CD4-positive, alpha-beta T cell (primary cell): ENCODE results near the gene DMKN. TPM values are rescaled to one million over a fixed set of nuclear protein-coding genes. Genes with fewer than 3 reads are reported as not detected.

Experiments
- ATAC-seq: fragments of 200-7000 bp; cut with Tn5 transposase; one replicate; pipeline ENCODE4 v1.10.0; 2022; ENCODE audit warnings: mild to moderate bottlenecking; ENCODE audit not compliant: poor library complexity
- CTCF ChIA-PET: fragments of 350-600 bp; sonication (Branson Sonifier 250); formaldehyde crosslinking; loops from one replicate; lab custom pipeline; 2021; ENCODE audit warnings: antibody characterized with exemption, inconsistent platforms; lab: Charles Lee
- POLR2A ChIA-PET: fragments of 350-600 bp; sonication (Branson Sonifier 250); formaldehyde crosslinking; loops from one replicate; lab custom pipeline; 2021; ENCODE audit warnings: antibody characterized with exemption, inconsistent platforms; lab: Charles Lee
- DNase-seq, 14 experiments: peaks; one replicate each; pipeline ENCODE4 v3.0.0-alpha.2; 2013 to 2020; ENCODE audit warnings: mixed read lengths in 2 of 14
- H3K27ac ChIP-seq, 2 donors: one replicate each; pipeline versions ENCODE4 v1.5.1 to v1.7.0; 2013; ENCODE audit warnings: low read length in 2 of 2, low read depth in 1 of 2, mild to moderate bottlenecking in 1 of 2
- H3K27me3 ChIP-seq, 2 experiments: 1 replicate in 1 of 2; 2 replicates in 1 of 2; pipeline versions ENCODE4 v1.6.1 to v1.7.0; 2013; ENCODE audit warnings: low read length in 2 of 2, control low read depth in 1 of 2, mild to moderate bottlenecking in 1 of 2, moderate library complexity in 1 of 2; ENCODE audit not compliant: insufficient read depth in 2 of 2, control insufficient read depth in 1 of 2
- H3K36me3 ChIP-seq: one replicate; pipeline ENCODE4 v1.6.1; 2013; ENCODE audit warnings: low read length, control low read depth; ENCODE audit not compliant: insufficient read depth
- H3K4me1 ChIP-seq: one replicate; pipeline ENCODE4 v1.6.1; 2013; ENCODE audit warnings: low read length, control low read depth; ENCODE audit not compliant: insufficient read depth
- H3K4me3 ChIP-seq: one replicate; pipeline ENCODE4 v1.5.1; 2013; ENCODE audit warnings: mild to moderate bottlenecking, low read length, moderate library complexity
- H3K9me3 ChIP-seq, 2 experiments: 1 replicate in 1 of 2; 2 replicates in 1 of 2; pipeline versions ENCODE4 v1.6.1 to v1.7.0; 2013; ENCODE audit warnings: low read length in 2 of 2, mild to moderate bottlenecking in 2 of 2, control low read depth in 1 of 2, moderate library complexity in 1 of 2; ENCODE audit not compliant: control insufficient read depth in 1 of 2, insufficient read depth in 1 of 2
- H3K27ac Mint-ChIP-seq: one replicate; pipeline ENCODE4 v1.8.0; 2020; ENCODE audit warnings: mixed read lengths
- H3K27me3 Mint-ChIP-seq: one replicate; pipeline ENCODE4 v1.8.0; 2021; ENCODE audit warnings: mixed read lengths
- H3K36me3 Mint-ChIP-seq: one replicate; pipeline ENCODE4 v1.8.0; 2021; ENCODE audit warnings: low read depth, mixed read lengths
- H3K4me1 Mint-ChIP-seq: one replicate; pipeline ENCODE4 v1.8.0; 2021; ENCODE audit warnings: low read depth, mixed read lengths
- H3K4me3 Mint-ChIP-seq: one replicate; pipeline ENCODE4 v1.8.0; 2020; ENCODE audit warnings: mild to moderate bottlenecking, mixed read lengths
- H3K9me3 Mint-ChIP-seq: one replicate; pipeline ENCODE4 v1.8.0; 2020; ENCODE audit warnings: mixed read lengths
- intact Hi-C, 2 experiments: fragments of 100-400 bp; cut with DNase I in 1 of 2; cut with micrococcal nuclease in 1 of 2; formaldehyde crosslinking; loops; one replicate each; pipeline versions ENCODE4 v1.15.1 to v1.9.0; 2023 to 2025; cut with DNase I, micrococcal nuclease
- total RNA-seq, 174 experiments: library from RNA in 2 of 174; stranded (reverse) in 2 of 174; gene quantifications; one replicate each; pipeline ENCODE4 v1.2.3 and lab custom pipeline; 2021 to 2026
- TF ChIP-seq, protein P1 (sequence below): fragments of 200-600 bp; IDR thresholded peaks from one replicate; pipeline ENCODE4 v1.8.0; 2022; ENCODE audit warnings: antibody characterized with exemption, mild to moderate bottlenecking

DMKN gene
- total RNA-seq, 2 experiments from 2014 or later = not detected

DNA sequence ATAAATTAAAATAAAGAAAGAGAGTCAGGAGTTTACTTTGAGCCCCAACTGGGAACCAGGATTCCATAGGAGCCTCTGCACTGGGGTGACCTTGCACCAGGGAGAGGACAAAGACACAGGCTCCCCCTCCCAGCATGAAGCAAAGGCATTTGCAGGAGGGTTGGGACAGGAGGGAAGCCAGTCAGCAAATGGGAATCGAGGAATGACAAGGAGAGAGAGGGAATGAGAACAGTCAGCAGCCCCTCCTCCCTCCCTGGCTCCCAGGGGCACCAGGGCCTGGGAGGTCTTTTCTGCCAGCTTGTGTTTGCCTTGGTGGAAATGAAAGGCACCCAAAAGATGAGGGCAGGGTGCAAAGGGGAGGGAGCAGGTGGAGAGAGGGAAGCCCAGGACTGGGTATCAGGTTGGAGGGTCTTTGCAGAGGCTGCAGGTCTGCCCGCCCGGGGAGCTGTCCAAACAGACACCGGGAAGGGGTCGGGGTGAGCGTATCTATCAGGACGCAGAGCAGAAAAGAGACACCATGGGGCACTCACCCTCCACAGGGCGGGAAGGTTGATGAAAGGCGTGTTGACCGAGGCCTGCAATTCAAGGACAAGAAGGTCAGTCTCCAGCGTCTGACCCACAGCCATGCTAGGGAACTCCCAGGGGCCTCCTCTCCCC is 10.9 kb upstream of the DMKN start:
- Histone ChIP-seq H3K4me3 (no peak overlapping the region), H3K9me3 (peaks cover 0 to 7% of the 10 kb centered on the region in 2 experiments), H3K4me1 (no peaks in the 10 kb centered on the region), H3K27ac (no peak overlapping the region), H3K36me3 (no peaks in the 10 kb centered on the region), H3K27me3 (peaks cover 0 to 3% of the 10 kb centered on the region in 2 experiments)
- ATAC-seq = no peak
- Mint-ChIP-seq H3K36me3 (no peaks in the 10 kb centered on the region), H3K27ac (no peak overlapping the region), H3K9me3 (no peaks in the 10 kb centered on the region), H3K27me3 (peaks cover 28% of the 10 kb centered on the region), H3K4me1 (no peaks in the 10 kb centered on the region), H3K4me3 (no peak overlapping the region)
- CTCF ChIA-PET = no interaction called here
- intact Hi-C loops = no loop called here
- POLR2A ChIA-PET = no interaction called here
- no peak for DNase-seq
- TF ChIP-seq, protein P1, sequence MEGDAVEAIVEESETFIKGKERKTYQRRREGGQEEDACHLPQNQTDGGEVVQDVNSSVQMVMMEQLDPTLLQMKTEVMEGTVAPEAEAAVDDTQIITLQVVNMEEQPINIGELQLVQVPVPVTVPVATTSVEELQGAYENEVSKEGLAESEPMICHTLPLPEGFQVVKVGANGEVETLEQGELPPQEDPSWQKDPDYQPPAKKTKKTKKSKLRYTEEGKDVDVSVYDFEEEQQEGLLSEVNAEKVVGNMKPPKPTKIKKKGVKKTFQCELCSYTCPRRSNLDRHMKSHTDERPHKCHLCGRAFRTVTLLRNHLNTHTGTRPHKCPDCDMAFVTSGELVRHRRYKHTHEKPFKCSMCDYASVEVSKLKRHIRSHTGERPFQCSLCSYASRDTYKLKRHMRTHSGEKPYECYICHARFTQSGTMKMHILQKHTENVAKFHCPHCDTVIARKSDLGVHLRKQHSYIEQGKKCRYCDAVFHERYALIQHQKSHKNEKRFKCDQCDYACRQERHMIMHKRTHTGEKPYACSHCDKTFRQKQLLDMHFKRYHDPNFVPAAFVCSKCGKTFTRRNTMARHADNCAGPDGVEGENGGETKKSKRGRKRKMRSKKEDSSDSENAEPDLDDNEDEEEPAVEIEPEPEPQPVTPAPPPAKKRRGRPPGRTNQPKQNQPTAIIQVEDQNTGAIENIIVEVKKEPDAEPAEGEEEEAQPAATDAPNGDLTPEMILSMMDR = no peak

DNA sequence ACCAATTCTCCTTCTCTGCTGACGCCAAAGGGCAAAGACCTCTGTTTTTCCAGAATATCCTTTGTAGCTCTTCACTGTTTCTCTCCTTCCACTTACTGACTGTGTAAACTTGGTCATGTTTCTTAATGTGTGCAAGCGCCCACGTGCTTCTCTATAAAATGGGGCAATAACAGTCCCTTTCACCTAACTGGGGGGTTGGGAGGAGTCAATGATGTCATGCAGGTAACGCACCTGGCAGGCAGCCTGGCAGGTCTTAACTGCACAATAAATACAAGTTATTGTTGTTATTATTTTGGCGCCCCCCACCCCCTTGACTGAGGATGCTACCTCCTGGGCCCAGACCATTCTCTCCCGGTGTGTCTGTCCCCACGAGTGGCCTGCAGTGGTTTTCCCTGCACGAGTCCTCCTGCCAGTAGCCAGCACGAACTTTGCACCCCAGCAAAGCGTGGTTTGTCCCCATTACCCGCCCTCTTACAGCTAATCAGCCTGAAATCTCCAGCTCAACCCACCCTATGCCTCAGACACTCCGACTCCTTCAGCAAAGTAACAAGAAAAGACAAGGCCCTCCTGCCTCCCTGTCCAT is 9.4 kb upstream of the DMKN start:
- H3K27me3 Mint-ChIP-seq = peaks cover 21% of the 10 kb centered on the region
- TF ChIP-seq, protein P1 = no peak

DNA sequence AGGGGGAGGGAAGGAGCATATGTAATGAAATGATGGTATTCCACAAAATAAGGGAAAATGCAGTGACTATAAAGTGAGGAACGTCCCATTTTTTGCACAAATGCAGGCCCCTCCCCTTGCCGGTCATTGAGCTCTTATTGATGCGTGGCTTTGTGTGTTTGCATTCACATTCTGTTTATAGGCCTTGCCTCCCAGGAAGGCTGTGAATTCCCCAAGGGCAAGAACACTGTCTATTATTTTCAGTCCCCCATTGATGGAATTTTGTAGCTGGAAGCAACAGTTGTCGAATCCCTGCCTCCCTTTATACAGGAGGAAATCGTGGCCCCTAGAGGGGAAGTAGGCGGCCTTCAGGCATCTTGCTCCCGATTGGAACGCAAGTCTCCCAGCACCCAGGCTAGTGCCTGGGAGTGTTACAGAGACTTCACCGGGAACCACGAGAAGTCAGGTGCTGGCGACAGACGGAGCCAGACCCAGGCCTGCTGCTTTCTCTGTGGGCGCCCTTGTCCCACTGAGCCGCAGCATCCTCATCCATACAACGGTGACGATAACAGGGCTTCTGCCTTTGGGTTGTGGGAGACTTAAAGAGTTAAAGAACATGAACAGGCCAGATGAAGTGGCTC is 7.8 kb upstream of the DMKN start:
- Mint-ChIP-seq H3K4me1 (no peaks in the 10 kb centered on the region), H3K27ac (no peak overlapping the region)
- intact Hi-C loops = no loop called here

More for the DNA sequence above, 9.4 kb upstream of the DMKN start:
- Mint-ChIP-seq H3K27ac (no peak overlapping the region), H3K4me3 (no peak overlapping the region), H3K4me1 (no peaks in the 10 kb centered on the region), H3K36me3 (no peaks in the 10 kb centered on the region), H3K9me3 (no peaks in the 10 kb centered on the region)
- intact Hi-C loops = no loop called here
- ATAC-seq = no peak
- no peaks in the 10 kb centered on the region for H3K36me3 ChIP-seq
- peaks cover 0 to 6% of the 10 kb centered on the region in 2 experiments for H3K9me3 ChIP-seq
- ChIA-PET CTCF (interaction anchor here (1.4 kb wide), 1 partner anchor 12 kb away, joined by 4 read pairs; no protein-coding TSS in a partner anchor), POLR2A (no interaction called here)
- no peaks in the 10 kb centered on the region for H3K4me1 ChIP-seq
- no peak overlapping the region for H3K27ac ChIP-seq
- no peak for DNase-seq
- peaks cover 0 to 3% of the 10 kb centered on the region in 2 experiments for H3K27me3 ChIP-seq
- H3K4me3 ChIP-seq = no peak overlapping the region

More for the DNA sequence above, 7.8 kb upstream of the DMKN start:
- no peak overlapping the region for H3K27ac ChIP-seq
- Mint-ChIP-seq H3K36me3 (no peaks in the 10 kb centered on the region), H3K27me3 (peaks cover 19% of the 10 kb centered on the region), H3K9me3 (no peaks in the 10 kb centered on the region), H3K4me3 (no peak overlapping the region)
- peaks cover 0 to 3% of the 10 kb centered on the region in 2 experiments for H3K27me3 ChIP-seq
- H3K36me3 ChIP-seq = no peaks in the 10 kb centered on the region
- ATAC-seq (no peak), DNase-seq (no peak)
- H3K4me3 ChIP-seq = no peak overlapping the region
- TF ChIP-seq, protein P1 = no peak
- H3K9me3 ChIP-seq = no peaks in the 10 kb centered on the region
- POLR2A ChIA-PET = no interaction called here
- H3K4me1 ChIP-seq = no peaks in the 10 kb centered on the region
- CTCF ChIA-PET = interaction anchor here (1.4 kb wide), 1 partner anchor 11 kb away, joined by 4 read pairs; no protein-coding TSS in a partner anchor
